Measurements from ENCODE around the gene IFI44L.

Gene IFI44L

DNA sequence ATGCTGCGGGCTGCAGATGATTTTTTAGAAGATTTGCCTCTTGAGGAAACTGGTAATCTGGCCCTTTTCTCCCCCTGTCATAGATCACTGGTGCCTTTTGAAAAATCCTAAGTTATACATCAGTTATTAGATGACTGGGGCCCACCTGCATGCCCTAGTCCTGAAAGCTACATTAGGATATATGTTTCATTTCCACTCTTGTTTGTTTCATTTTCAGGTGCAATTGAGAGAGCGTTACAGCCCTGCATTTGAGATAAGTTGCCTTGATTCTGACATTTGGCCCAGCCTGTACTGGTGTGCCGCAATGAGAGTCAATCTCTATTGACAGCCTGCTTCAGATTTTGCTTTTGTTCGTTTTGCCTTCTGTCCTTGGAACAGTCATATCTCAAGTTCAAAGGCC is 21.3 kb downstream of the IFI44L start:
- DNase-seq (ENCODE audit: low read depth in 2 of 2), result no peak

DNA sequence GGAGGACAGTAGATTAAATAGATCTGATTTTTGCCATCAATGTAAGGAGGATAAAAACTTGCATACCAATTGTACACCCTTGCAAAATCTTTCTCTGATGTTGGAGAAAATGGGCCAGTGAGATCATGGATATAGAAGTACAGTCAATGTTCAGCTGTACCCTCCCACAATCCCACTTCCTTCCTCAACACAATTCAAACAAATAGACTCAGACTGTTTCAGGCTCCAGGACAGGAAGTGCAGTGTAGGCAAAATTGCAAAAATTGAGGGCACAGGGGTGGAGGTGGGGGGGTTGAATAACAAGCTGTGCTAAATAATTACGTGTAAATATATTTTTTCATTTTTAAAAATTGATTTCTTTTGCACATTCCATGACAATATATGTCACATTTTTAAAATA is 25.5 kb downstream of the IFI44L start:
- DNase-seq (ENCODE audit: low read depth in 2 of 2), result no peak

DNA sequence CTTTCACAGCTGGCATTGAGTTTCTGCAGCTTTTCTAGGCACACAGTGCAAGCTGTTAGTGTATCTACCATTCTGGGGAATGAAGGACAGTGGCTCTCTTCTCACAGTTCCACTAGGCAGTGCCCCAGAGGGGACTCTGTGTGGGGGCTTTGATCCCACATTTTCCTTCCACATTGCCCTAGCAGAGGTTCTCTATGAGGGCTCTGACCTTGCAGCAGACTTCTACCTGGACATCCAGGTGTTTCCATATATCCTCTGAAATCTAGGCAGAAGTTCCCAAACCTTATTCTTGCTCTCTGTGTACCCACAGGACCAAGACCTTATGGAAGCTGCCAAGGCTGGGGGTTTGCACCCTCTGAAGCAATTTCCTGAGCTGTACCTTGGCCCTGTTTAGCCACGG is 27.0 kb downstream of the IFI44L start:
- no peak for DNase-seq (ENCODE audit: low read depth in 2 of 2)

GRCh38 chr1:78649628-78650027 is 29.4 kb downstream of the IFI44L start, which contains the start of gene IFI44:
Gene IFI44, plus strand, starts transcription at chr1:78649831. Its CDS starts 365 bp downstream, at chr1:78650196.
- peak; percentile 33 to 53 for DNase-seq (ENCODE audit: low read depth in 2 of 2)

DNA sequence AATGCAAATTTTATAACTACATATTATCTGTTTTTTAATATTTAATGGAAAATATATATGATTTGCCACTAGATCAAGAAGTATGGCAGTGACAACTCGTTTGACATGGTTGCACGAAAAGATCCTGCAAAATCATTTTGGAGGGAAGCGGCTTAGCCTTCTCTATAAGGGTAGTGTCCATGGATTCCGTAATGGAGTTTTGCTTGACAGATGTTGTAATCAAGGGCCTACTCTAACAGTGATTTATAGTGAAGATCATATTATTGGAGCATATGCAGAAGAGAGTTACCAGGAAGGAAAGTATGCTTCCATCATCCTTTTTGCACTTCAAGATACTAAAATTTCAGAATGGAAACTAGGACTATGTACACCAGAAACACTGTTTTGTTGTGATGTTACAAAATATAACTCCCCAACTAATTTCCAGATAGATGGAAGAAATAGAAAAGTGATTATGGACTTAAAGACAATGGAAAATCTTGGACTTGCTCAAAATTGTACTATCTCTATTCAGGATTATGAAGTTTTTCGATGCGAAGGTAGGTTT is 29.9 kb downstream of the IFI44L start:
- DNase-seq (ENCODE audit: low read depth in 2 of 2), result no peak

DNA sequence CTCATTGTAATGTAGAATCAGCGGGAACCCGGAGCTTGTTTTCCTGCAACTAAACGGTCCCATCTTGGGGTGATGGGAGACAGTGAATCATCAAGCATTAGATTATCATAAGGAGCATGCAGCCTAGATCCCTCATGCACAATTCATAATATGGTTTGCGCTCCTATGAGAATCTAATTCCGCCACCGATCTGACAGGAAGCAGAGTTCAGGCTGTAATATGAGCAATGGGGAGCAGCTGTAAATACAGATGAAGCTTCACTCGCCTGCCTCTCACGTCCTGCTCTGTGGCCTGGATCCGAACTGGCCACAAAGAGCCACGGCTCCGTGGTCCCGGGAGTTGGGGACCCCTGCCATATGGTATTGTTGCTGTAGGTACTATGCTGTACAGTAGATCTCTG is 31.0 kb downstream of the IFI44L start:
- DNase-seq (ENCODE audit: low read depth in 2 of 2), result no peak

- DNase-seq (ENCODE audit: low read depth in 2 of 2), result no peak
Measured at GRCh38 chr1:78652019-78652560, 31.8 kb downstream of the IFI44L start.

DNA sequence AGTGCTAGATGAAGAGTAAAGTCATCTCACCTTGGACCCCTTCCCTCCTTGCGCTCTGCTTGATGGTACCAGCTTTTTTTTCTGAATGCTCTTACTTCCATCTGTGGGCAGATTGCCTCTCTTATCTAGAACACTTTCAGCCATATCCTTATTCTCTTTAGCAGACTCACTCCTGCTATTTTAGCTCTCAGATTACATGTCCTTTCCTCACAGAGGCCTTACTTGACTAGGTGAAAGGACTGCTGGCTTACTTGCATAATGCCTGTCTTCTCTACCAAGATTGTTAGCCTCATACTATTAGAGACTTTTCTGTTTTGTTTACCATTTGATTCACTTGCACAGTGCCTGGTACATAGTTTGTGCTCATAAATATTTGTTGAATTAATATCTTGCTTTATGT is 38.7 kb downstream of the IFI44L start:
- no peak for DNase-seq (ENCODE audit: low read depth in 2 of 2)

DNA sequence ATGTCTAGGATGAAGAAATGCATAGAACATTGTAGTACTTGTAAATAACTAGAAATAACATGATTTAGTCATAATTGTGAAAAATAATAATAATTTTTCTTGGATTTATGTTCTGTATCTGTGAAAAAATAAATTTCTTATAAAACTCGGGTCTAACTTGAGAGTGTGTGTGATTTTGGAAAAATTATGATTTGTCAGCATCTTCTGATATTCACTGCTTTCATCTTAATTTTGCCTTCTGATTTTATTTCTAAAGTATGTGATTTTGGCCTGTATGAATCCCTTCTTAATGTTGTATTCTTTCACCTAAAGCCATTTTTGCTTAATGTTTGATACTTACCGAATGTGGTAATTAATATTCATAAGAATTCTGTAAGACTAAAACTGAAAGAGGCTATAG is 43.7 kb downstream of the IFI44L start:
- no peak for DNase-seq (ENCODE audit: low read depth in 2 of 2)

GRCh38 chr1:78664763-78665162 is 44.5 kb downstream of the IFI44L start:
- no peak for DNase-seq (ENCODE audit: low read depth in 2 of 2)

GRCh38 chr1:78665809-78666208 is 45.6 kb downstream of the IFI44L start:
- no peak for DNase-seq (ENCODE audit: low read depth in 2 of 2)

DNA sequence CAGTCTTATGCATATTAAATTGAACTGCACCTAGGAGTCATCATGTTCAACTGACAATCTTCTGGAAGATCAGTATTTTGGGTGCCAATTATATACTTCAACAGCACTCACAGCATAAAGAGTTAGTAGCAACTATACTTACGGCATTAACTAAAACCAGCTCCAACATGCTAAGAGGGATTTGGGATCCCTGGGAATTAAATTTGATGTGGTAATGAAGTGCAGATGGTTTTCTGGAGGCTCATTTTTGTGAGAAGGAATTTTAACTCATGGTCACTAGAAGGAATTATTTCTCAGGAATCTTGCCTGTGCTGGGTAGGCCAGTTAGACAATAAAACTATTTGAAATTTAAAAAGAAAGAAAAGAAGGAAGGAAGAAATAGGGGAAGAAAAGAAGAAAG is 47.7 kb downstream of the IFI44L start:
- DNase-seq (ENCODE audit: low read depth in 2 of 2), result no peak

DNA sequence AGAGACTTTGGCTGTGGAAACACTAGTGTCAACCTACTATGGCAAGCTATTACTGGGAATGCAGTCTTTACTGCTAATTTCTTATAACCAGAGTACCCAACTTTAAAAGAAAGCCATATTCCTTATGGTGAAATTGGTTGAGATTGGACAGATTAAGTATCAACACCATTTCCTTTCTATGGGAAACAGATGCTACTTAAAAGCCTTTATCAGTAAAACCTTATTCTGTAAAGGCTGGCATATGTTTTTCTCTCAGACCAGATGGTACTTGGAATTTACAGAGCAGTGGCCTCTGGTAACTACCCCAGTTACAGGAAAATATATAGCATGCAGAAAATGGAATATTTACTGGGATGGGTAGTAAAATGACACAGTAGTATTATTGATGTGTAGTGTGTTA is 48.2 kb downstream of the IFI44L start:
- no peak for DNase-seq (ENCODE audit: low read depth in 2 of 2)

DNA sequence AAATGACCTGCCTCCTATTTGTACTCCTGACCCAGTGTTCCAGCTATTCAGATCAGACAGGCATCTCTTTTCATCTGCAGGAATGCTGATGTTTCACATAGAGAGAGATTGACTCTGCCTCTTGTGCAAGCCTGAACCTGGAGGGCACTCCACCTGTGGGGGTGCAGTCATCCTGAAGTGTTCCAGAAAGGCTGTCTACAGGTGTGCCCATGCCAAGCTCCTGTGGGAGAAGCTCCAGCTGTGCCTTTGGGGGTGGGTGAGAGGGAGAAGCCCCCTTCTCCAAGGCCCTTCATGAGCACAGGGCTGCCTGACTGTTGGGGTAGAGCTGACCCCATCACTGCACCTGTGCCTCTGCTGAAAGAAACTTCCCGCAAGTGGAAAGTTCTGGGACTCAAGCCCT is 52.2 kb downstream of the IFI44L start:
- DNase-seq (ENCODE audit: low read depth in 2 of 2), result no peak

- DNase-seq (ENCODE audit: low read depth in 2 of 2), result no peak
Measured at GRCh38 chr1:78673120-78673519, 52.9 kb downstream of the IFI44L start.

DNA sequence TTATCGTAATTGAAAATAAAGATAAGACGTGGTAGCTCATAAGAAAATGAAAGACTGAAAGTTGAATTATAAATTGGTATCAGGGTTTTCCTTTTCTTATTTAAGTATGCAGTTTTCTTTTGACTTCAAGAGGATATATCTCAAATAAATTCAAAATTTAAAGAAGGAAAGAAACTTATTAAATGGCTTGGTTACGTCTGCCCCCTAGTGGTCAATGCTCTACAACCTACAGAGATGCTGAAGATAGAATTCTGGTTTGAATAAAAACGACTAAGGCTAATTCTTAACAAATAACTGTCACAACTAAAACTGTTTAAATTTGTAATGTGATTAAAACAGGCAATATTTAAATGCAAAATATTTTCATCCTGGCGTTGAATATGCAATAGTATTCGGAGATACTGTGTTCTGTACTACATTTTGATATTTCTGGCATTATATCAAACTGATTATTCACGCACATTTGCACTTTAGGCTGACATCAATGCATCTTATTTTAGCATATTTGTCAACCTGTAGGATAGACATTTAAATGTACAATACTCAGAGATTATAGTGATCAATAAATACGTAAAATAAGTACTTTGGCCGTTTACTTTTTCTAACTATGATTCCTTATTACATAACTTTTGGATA is 56.2 kb downstream of the IFI44L start:
- peak; percentile 16 to 24 for DNase-seq (ENCODE audit: low read depth in 2 of 2)

DNA sequence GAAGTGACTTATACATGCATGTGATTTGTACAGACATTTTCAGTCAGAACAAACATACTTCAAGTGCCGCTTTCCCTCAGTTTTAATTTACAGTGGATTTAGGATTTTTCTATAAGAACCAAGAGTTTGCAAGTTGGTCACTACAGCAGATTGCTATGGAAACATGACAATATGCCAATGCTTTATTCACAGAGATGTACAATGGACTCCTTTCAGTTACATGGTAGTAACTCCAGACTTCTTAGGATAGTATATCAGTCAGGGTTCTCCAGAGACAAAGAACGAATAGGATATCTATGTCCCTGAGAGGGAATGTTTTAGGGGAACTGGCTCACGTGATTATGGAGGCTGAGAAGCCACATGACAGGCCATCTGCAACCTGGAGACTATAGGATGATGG is 56.7 kb downstream of the IFI44L start:
- no peak for DNase-seq (ENCODE audit: low read depth in 2 of 2)

- no peak for DNase-seq (ENCODE audit: low read depth in 2 of 2)
Measured at GRCh38 chr1:78677788-78678187, 57.5 kb downstream of the IFI44L start.

DNA sequence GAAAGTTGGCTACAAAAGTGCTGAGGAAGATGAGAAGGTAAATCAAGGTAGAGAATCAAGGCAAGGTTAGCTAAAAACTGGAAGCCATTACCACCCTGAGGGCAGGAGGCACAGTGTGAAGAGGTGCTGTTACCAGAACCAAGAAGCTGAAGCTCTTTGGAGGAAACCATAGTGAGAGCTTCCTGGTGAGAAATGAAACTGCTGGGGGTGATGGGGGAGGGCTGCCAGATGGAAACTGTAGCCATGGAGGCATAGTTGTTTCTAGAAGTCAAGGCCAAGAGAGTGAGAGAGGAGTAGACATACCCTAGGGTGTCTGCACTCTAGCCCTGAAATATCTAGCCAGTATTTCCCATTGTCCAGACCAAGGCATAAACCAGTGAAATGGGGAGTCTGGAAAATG is 58.1 kb downstream of the IFI44L start:
- no peak for DNase-seq (ENCODE audit: low read depth in 2 of 2)

DNA sequence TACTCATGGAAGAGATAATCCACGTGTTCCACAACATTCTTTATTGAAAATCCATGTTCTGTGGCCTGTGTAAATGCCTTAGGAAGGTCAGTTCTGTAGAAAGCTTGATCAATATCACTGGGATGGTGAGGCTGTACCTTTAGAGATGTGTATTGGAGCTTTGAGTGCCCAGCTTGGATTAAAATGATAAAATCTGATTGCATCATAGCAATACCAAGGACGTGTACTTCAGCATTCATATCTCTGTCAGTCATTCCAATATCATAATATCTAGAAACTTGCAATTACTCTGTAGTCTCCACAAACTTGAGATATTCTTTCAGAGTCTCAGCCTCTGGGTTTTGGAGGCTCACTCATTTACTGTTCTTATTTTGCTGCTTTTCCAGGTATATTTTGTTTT is 61.0 kb downstream of the IFI44L start:
- DNase-seq (ENCODE audit: low read depth in 2 of 2), result no peak

DNA sequence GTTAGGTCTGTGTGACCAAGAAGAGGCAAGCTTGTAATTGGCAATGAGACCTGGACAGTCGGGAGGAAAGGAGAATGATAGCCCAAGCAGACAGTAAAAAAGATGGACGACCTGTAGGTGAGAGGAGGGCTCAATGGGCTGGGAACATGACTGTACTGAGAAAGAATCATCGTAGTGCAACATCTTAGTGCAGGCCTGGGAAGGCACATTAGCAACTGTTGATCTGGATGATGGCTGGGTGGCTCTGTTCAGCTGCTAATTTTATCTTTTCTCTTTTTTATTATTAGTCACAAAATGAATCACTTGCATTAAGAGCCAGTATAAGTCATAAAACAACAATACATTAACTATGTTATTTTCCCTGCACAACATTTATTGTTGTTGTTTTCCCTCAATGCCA is 62.2 kb downstream of the IFI44L start:
- no peak for DNase-seq (ENCODE audit: low read depth in 2 of 2)

- no peak for DNase-seq (ENCODE audit: low read depth in 2 of 2)
Measured at GRCh38 chr1:78683079-78683478, 62.8 kb downstream of the IFI44L start.

DNA sequence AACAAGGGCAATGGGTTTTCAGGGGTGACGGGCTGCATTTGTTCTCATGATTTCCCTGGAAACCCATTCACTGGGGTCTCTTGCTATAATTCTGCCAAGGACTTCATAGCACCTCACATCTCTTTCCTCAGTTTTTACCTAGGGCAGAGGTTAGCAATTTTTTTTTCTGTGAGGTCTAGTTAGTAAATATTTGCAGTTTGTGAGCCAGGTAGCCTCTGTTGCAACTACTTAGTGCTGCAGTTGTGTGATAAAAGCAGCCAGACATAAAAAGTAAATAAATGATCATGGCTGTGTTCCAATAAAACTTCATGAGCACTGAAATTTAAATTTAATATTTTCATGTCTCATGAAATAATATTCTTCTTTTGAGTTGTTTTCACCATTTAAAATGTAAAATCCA is 67.1 kb downstream of the IFI44L start:
- DNase-seq (ENCODE audit: low read depth in 2 of 2), result no peak

DNA sequence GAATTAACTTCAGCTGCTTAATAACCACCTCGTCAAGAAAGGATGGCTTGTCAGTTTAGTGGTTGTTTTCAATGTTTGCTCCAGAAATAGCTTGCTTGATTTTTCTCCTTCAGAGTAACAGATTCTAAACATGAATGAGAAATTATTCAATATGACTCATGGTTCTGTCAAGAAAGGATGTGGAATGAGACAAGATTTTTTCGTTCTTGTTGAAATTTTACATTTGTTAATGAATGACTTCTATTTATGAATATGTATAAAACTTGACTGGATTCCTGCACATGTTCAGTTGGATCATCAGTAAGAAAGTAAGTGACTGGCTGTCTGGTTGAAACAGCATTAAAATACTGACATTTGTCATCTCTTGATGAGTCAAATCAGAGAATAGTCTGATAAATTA is 67.7 kb downstream of the IFI44L start:
- DNase-seq (ENCODE audit: low read depth in 2 of 2), result no peak
